ENCODE data around the gene MTF1. TPM values are rescaled to one million over a fixed set of nuclear protein-coding genes. Genes with fewer than 3 reads are reported as not detected.

The MTF1 gene
- total RNA-seq, 2 experiments from 2014 or later: 28.1 to 31.2 TPM

DNA sequence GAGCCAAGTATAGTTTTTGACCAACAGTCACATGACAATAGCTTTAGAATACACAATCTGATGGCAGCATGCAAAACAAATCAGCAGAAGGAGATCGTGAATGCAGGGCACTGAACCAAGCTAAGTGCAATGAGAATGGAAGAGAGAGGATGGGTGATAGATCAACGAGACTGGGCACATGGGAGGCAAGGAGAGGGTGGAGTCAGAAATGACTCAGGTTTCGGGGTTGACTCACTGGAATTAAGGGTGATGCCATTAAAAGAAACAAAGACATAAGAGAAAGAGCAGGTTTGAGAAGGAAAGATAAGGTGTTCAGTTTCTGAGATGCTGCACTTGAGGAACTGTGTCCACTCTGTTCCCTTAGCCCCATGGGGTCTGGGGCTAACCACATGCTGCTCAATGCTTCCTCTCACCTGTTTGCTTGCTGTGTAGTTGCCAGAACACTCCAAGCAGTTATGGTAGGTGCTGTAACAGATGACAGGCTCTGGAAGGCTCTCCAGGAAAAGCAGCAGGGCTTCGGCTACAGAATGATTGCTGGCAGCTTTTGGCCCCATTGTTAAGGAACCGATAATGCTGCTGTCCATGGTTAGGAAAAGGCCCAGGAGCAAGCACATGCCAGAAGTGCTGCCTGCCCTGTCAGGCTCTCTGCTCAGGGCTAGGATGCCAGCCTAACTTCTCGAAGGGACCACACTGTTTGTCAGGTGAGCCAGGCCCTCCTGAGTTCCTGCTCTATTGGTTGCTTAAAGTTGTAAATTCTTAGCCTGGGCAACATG lies 6.1 kb upstream of the MTF1 start:
- intact Hi-C loops (cut with DNase I, micrococcal nuclease): no loop called here
- H3K27me3 Mint-ChIP-seq: no peaks in the 10 kb centered on the region
- Histone ChIP-seq H3K4me1 (ENCODE audit: insufficient read depth, low read length) (peaks cover under 1% of the 10 kb centered on the region), H3K27ac (ENCODE audit: low read depth in 1 of 2, low read length in 2 of 2) (no peak overlapping the region), H3K36me3 (ENCODE audit: insufficient read depth, low read length) (peaks cover 43% of the 10 kb centered on the region), H3K4me3 (ENCODE audit: low read length) (no peak overlapping the region), H3K9me3 (ENCODE audit: control insufficient read depth in 1 of 2, insufficient read depth in 1 of 2, low read length in 2 of 2) (no peaks in the 10 kb centered on the region), H3K27me3 (ENCODE audit: control insufficient read depth in 1 of 2, insufficient read depth in 2 of 2, low read length in 2 of 2) (no peaks in the 10 kb centered on the region)
- peaks cover 61% of the 10 kb centered on the region for H3K36me3 Mint-ChIP-seq (ENCODE audit: low read depth)
- DNase-seq (no peak), ATAC-seq (ENCODE audit: poor library complexity) (no peak)
- no peaks in the 10 kb centered on the region for H3K4me1 Mint-ChIP-seq (ENCODE audit: low read depth)
- CTCF ChIA-PET: no interaction called here
- TF ChIP-seq, protein P1, sequence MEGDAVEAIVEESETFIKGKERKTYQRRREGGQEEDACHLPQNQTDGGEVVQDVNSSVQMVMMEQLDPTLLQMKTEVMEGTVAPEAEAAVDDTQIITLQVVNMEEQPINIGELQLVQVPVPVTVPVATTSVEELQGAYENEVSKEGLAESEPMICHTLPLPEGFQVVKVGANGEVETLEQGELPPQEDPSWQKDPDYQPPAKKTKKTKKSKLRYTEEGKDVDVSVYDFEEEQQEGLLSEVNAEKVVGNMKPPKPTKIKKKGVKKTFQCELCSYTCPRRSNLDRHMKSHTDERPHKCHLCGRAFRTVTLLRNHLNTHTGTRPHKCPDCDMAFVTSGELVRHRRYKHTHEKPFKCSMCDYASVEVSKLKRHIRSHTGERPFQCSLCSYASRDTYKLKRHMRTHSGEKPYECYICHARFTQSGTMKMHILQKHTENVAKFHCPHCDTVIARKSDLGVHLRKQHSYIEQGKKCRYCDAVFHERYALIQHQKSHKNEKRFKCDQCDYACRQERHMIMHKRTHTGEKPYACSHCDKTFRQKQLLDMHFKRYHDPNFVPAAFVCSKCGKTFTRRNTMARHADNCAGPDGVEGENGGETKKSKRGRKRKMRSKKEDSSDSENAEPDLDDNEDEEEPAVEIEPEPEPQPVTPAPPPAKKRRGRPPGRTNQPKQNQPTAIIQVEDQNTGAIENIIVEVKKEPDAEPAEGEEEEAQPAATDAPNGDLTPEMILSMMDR (IDR thresholded peaks at IDR 0.05): no peak
- no peaks in the 10 kb centered on the region for H3K9me3 Mint-ChIP-seq
- H3K27ac Mint-ChIP-seq: no peak overlapping the region
- H3K4me3 Mint-ChIP-seq: no peak overlapping the region
- POLR2A ChIA-PET: no interaction called here

DNA sequence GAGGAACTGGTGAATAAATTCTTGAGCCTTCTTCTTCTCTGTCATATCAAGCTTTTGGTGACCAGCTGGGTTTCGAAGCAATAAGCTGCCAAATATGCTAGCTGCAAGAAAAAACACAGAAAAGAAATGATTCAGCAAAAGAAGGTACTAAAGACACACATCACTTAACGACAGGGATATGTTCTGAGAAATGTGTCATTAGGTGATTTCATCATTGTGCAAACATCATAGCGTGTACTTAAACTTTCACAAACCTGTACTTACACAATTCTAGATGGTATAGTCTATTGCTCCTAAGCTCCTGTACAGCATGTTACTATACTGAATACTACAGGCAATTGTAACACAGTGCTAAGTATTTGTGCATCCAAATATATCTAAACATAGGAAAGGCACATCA lies 2.9 kb upstream of the MTF1 start:
- H3K27ac Mint-ChIP-seq: no peak overlapping the region
- no peaks in the 10 kb centered on the region for H3K9me3 Mint-ChIP-seq
- TF ChIP-seq, protein P1 (IDR thresholded peaks at IDR 0.05): no peak
- ChIA-PET CTCF (no interaction called here), POLR2A (no interaction called here)
- H3K9me3 ChIP-seq (ENCODE audit: control insufficient read depth in 1 of 2, insufficient read depth in 1 of 2, low read length in 2 of 2): no peaks in the 10 kb centered on the region
- no peak overlapping the region for H3K27ac ChIP-seq (ENCODE audit: low read depth in 1 of 2, low read length in 2 of 2)
- H3K27me3 Mint-ChIP-seq: no peaks in the 10 kb centered on the region
- no peak for ATAC-seq (ENCODE audit: poor library complexity)
- DNase-seq: no peak
- peaks cover 23% of the 10 kb centered on the region for H3K36me3 ChIP-seq (ENCODE audit: insufficient read depth, low read length)
- H3K36me3 Mint-ChIP-seq (ENCODE audit: low read depth): peaks cover 60% of the 10 kb centered on the region
- no peaks in the 10 kb centered on the region for H3K27me3 ChIP-seq (ENCODE audit: control insufficient read depth in 1 of 2, insufficient read depth in 2 of 2, low read length in 2 of 2)
- peaks cover 13% of the 10 kb centered on the region for H3K4me1 ChIP-seq (ENCODE audit: insufficient read depth, low read length)
- intact Hi-C loops (cut with DNase I, micrococcal nuclease): loop anchor here in 1 of 2 experiments (2.0 to 5.0 kb wide), 3 partner anchors 150 to 1775 kb away; partner anchors contain the start of genes ADPRS, DNALI1 and UTP11
- H3K4me3 ChIP-seq (ENCODE audit: low read length): no peak overlapping the region
- peak overlapping the region; percentile 82 for H3K4me3 Mint-ChIP-seq
- H3K4me1 Mint-ChIP-seq (ENCODE audit: low read depth): peaks cover 26% of the 10 kb centered on the region

DNA sequence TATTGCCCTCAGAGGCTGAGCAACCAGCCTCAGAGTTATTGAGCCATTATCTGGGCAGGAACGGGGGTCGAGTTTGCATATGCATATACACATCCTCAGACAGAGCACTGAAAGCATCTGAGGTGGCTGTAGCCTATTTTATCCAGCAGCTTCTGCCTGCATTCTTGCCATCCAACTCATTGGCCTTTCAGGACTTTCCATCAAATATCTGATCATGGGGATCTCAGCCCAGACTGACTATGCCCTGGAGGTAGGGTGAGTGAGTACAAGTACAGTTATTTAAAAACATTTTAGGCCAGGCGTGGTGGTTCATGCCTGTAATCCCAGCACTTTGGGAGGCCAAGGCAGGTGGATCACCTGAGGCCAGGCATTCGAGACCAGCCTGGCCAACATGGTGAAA lies 1.8 kb upstream of the MTF1 start:
- no peaks in the 10 kb centered on the region for H3K27me3 ChIP-seq (ENCODE audit: control insufficient read depth in 1 of 2, insufficient read depth in 2 of 2, low read length in 2 of 2)
- peaks cover 16% of the 10 kb centered on the region for H3K4me1 ChIP-seq (ENCODE audit: insufficient read depth, low read length)
- no peaks in the 10 kb centered on the region for H3K9me3 ChIP-seq (ENCODE audit: control insufficient read depth in 1 of 2, insufficient read depth in 1 of 2, low read length in 2 of 2)
- H3K27ac ChIP-seq (ENCODE audit: low read depth in 1 of 2, low read length in 2 of 2): no peak overlapping the region
- Mint-ChIP-seq H3K27ac (no peak overlapping the region), H3K4me1 (ENCODE audit: low read depth) (peaks cover 34% of the 10 kb centered on the region), H3K9me3 (no peaks in the 10 kb centered on the region), H3K27me3 (no peaks in the 10 kb centered on the region), H3K4me3 (peak overlapping the region; percentile 18), H3K36me3 (ENCODE audit: low read depth) (peaks cover 58% of the 10 kb centered on the region)
- POLR2A ChIA-PET: no interaction called here
- ATAC-seq (ENCODE audit: poor library complexity): no peak
- DNase-seq: no peak
- intact Hi-C loops (cut with DNase I, micrococcal nuclease): loop anchor here in 1 of 2 experiments (2.0 to 5.0 kb wide), 3 partner anchors 72 to 1774 kb away; partner anchors contain the start of genes ADPRS and DNALI1
- H3K36me3 ChIP-seq (ENCODE audit: insufficient read depth, low read length): peaks cover 25% of the 10 kb centered on the region
- CTCF ChIA-PET: no interaction called here
- H3K4me3 ChIP-seq (ENCODE audit: low read length): no peak overlapping the region
- TF ChIP-seq, protein P1 (IDR thresholded peaks at IDR 0.05): no peak

Data from CD4-positive, alpha-beta T cell (primary cell).